Activated CD4-positive, alpha-beta T cell treated with anti-CD3 and anti-CD28 coated beads, Interleukin-10, Interleukin-2, amounts not matched to agents 100 ng/mL and 50 ng/mL, durations not matched to agents 16 hours and 8 hours (primary cell): Measurements from ENCODE around the gene DMGDH.

Source experiments
- DNase-seq: peaks from one replicate; pipeline ENCODE4 v3.0.0-alpha.2; 2020

Gene DMGDH

GRCh38 chr5:78972654-78973428 lies 96.6 kb downstream of the DMGDH start:
- DNase-seq: no peak

- DNase-seq: no peak
Measured at GRCh38 chr5:78971998-78972397, 97.5 kb downstream of the DMGDH start.

GRCh38 chr5:78968781-78969180 lies 100.7 kb downstream of the DMGDH start:
- no peak for DNase-seq

DNA sequence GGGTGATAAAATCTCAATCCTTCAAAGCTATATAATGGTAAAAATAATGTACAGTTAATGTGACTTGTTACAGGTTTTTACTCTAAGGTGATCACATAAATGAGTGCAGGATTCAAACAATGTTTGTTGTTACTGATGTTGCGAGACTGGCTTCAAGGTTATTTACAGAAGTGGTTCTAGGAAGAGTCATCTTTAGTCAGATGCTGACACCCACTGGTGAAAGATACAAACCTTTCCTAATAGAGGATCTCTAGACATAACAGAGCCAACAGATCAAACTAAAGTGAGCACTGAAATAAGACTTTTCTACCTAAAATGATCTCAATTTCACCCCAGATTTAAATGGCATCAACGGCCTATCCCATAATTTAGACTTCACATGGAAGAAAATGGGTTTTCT lies 104.6 kb downstream of the DMGDH start:
- peak; percentile 17 for DNase-seq

GRCh38 chr5:78961743-78962142 lies 107.7 kb downstream of the DMGDH start:
- DNase-seq: no peak

GRCh38 chr5:78959767-78960166 lies 109.7 kb downstream of the DMGDH start:
- DNase-seq: no peak

DNA sequence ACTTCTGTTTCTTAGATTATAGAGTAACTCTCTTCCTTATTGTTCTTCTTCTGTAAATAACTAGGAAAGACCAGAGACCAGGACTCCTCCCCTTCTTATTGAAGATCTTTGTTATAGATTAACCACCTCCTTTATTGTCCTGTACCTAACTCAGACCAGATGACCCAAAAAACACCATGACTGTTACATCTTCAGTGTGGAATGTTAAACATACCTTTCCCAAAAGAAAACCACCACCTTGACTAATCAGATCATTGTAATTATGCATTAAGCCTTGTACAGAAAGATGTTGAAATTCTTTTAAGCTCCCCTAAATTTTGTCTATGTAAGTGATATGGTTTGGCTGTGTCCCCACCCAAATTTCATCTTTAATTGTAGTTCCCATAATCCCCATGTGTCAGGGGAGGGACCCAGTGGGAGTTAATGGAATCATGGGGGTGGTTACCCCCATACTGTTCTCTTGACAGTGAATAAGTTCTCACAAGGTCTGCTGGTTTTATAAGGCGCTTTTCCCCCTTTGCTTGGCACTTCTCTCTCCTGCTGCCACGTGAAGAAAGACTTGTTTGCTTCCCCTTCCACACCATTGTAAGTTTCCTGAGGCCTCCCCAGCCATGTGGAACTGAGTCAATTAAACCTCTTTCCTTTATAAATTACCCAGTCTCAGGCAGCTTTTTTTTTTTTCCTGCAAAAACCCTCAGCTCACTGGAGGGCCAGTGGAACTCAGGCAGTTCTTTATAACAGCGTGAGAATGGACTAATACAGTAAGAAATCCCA lies 110.6 kb downstream of the DMGDH start:
- DNase-seq: no peak

GRCh38 chr5:78956901-78957300 lies 112.6 kb downstream of the DMGDH start:
- no peak for DNase-seq

- peak; percentile 67 for DNase-seq
Measured at GRCh38 chr5:78953092-78953800, 116.2 kb downstream of the DMGDH start.
